CD4-positive, alpha-beta T cell (primary cell): Measurements from ENCODE around the gene OPCML. TPM values are rescaled to one million over a fixed set of nuclear protein-coding genes. Genes with fewer than 3 reads are reported as not detected.

Source experiments
- ATAC-seq: fragments of 200-7000 bp; cut with Tn5 transposase; one replicate; pipeline ENCODE4 v1.10.0; 2022; ENCODE audit warnings: mild to moderate bottlenecking; ENCODE audit not compliant: poor library complexity
- CTCF ChIA-PET: fragments of 350-600 bp; sonication (Branson Sonifier 250); formaldehyde crosslinking; loops from one replicate; lab custom pipeline; 2021; ENCODE audit warnings: antibody characterized with exemption, inconsistent platforms; lab: Charles Lee
- POLR2A ChIA-PET: fragments of 350-600 bp; sonication (Branson Sonifier 250); formaldehyde crosslinking; loops from one replicate; lab custom pipeline; 2021; ENCODE audit warnings: antibody characterized with exemption, inconsistent platforms; lab: Charles Lee
- DNase-seq, 14 experiments: peaks; one replicate each; pipeline ENCODE4 v3.0.0-alpha.2; 2013 to 2020; ENCODE audit warnings: mixed read lengths in 2 of 14
- H3K27ac ChIP-seq, 2 donors: one replicate each; pipeline versions ENCODE4 v1.5.1 to v1.7.0; 2013; ENCODE audit warnings: low read length in 2 of 2, low read depth in 1 of 2, mild to moderate bottlenecking in 1 of 2
- H3K27me3 ChIP-seq, 2 experiments: 1 replicate in 1 of 2; 2 replicates in 1 of 2; pipeline versions ENCODE4 v1.6.1 to v1.7.0; 2013; ENCODE audit warnings: low read length in 2 of 2, control low read depth in 1 of 2, mild to moderate bottlenecking in 1 of 2, moderate library complexity in 1 of 2; ENCODE audit not compliant: insufficient read depth in 2 of 2, control insufficient read depth in 1 of 2
- H3K36me3 ChIP-seq: one replicate; pipeline ENCODE4 v1.6.1; 2013; ENCODE audit warnings: low read length, control low read depth; ENCODE audit not compliant: insufficient read depth
- H3K4me1 ChIP-seq: one replicate; pipeline ENCODE4 v1.6.1; 2013; ENCODE audit warnings: low read length, control low read depth; ENCODE audit not compliant: insufficient read depth
- H3K4me3 ChIP-seq: one replicate; pipeline ENCODE4 v1.5.1; 2013; ENCODE audit warnings: mild to moderate bottlenecking, low read length, moderate library complexity
- H3K9me3 ChIP-seq, 2 experiments: 1 replicate in 1 of 2; 2 replicates in 1 of 2; pipeline versions ENCODE4 v1.6.1 to v1.7.0; 2013; ENCODE audit warnings: low read length in 2 of 2, mild to moderate bottlenecking in 2 of 2, control low read depth in 1 of 2, moderate library complexity in 1 of 2; ENCODE audit not compliant: control insufficient read depth in 1 of 2, insufficient read depth in 1 of 2
- H3K27ac Mint-ChIP-seq: one replicate; pipeline ENCODE4 v1.8.0; 2020; ENCODE audit warnings: mixed read lengths
- H3K27me3 Mint-ChIP-seq: one replicate; pipeline ENCODE4 v1.8.0; 2021; ENCODE audit warnings: mixed read lengths
- H3K36me3 Mint-ChIP-seq: one replicate; pipeline ENCODE4 v1.8.0; 2021; ENCODE audit warnings: low read depth, mixed read lengths
- H3K4me1 Mint-ChIP-seq: one replicate; pipeline ENCODE4 v1.8.0; 2021; ENCODE audit warnings: low read depth, mixed read lengths
- H3K4me3 Mint-ChIP-seq: one replicate; pipeline ENCODE4 v1.8.0; 2020; ENCODE audit warnings: mild to moderate bottlenecking, mixed read lengths
- H3K9me3 Mint-ChIP-seq: one replicate; pipeline ENCODE4 v1.8.0; 2020; ENCODE audit warnings: mixed read lengths
- CTCF ChIP-seq: fragments of 200-600 bp; IDR thresholded peaks from one replicate; pipeline ENCODE4 v1.8.0; 2022; ENCODE audit warnings: antibody characterized with exemption, mild to moderate bottlenecking
- intact Hi-C, 2 experiments: fragments of 100-400 bp; cut with DNase I in 1 of 2; cut with micrococcal nuclease in 1 of 2; formaldehyde crosslinking; loops; one replicate each; pipeline versions ENCODE4 v1.15.1 to v1.9.0; 2023 to 2025; cut with DNase I, micrococcal nuclease
- total RNA-seq, 174 experiments: library from RNA in 2 of 174; stranded (reverse) in 2 of 174; gene quantifications; one replicate each; pipeline ENCODE4 v1.2.3 and lab custom pipeline; 2021 to 2026

The OPCML gene
- total RNA-seq, 2 experiments from 2014 or later = not detected

GRCh38 chr11:132623511-132623910 is 908.8 kb downstream of the OPCML start:
- Mint-ChIP-seq H3K36me3 (no peaks in the 10 kb centered on the region), H3K27me3 (no peaks in the 10 kb centered on the region), H3K4me1 (no peaks in the 10 kb centered on the region), H3K27ac (no peak overlapping the region), H3K9me3 (no peaks in the 10 kb centered on the region), H3K4me3 (no peak overlapping the region)
- H3K4me3 ChIP-seq = no peak overlapping the region
- H3K9me3 ChIP-seq = peaks cover 0 to 3% of the 10 kb centered on the region in 2 experiments
- no peaks in the 10 kb centered on the region for H3K27me3 ChIP-seq
- TF ChIP-seq CTCF = no peak
- H3K36me3 ChIP-seq = no peaks in the 10 kb centered on the region
- CTCF ChIA-PET = interaction anchor here (0.6 kb wide), 1 partner anchor 8 kb away, joined by 4 read pairs; no protein-coding TSS in a partner anchor
- POLR2A ChIA-PET = no interaction called here
- no peak overlapping the region for H3K27ac ChIP-seq
- no peaks in the 10 kb centered on the region for H3K4me1 ChIP-seq
- ATAC-seq (no peak), DNase-seq (no peak)
- intact Hi-C loops = no loop called here

DNA sequence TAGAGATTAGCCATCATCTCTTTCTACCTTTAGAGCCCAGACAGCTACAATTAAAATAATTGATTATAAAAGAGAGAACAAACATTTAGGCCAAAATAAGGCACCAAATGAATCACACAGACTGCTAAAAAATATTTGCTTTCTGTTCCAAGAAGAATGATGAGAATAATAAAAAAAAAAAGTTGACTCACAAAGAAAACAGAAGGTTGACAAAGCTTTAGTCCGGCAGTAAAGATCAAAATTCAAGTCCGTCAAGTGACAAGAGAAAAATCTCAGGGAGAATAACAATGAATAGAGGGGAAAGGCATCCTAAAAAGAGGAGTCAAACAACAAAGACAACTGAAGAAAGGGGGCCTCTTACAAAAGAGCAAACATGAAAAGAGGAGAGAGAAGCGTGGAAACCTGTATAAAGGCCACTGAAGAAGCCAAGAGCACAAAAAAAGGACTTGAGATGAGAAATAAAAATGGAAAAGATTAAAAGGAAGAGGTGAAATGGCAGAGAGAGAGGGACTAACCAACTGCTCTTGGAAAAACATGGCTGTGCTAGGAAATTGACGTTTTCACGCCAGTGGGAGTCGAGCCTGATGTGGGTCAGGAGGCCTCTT is 910.2 kb downstream of the OPCML start:
- Histone ChIP-seq H3K4me3 (no peak overlapping the region), H3K36me3 (no peaks in the 10 kb centered on the region), H3K27ac (no peak overlapping the region), H3K9me3 (peaks cover 0 to 3% of the 10 kb centered on the region in 2 experiments), H3K4me1 (no peaks in the 10 kb centered on the region), H3K27me3 (no peaks in the 10 kb centered on the region)
- ATAC-seq (no peak), DNase-seq (no peak)
- H3K36me3 Mint-ChIP-seq = no peaks in the 10 kb centered on the region
- H3K9me3 Mint-ChIP-seq = no peaks in the 10 kb centered on the region
- no peak overlapping the region for H3K4me3 Mint-ChIP-seq
- ChIA-PET POLR2A (no interaction called here), CTCF (no interaction called here)
- intact Hi-C loops = no loop called here
- no peak for TF ChIP-seq CTCF
- H3K27ac Mint-ChIP-seq = no peak overlapping the region
- H3K27me3 Mint-ChIP-seq = no peaks in the 10 kb centered on the region
- H3K4me1 Mint-ChIP-seq = no peaks in the 10 kb centered on the region

DNA sequence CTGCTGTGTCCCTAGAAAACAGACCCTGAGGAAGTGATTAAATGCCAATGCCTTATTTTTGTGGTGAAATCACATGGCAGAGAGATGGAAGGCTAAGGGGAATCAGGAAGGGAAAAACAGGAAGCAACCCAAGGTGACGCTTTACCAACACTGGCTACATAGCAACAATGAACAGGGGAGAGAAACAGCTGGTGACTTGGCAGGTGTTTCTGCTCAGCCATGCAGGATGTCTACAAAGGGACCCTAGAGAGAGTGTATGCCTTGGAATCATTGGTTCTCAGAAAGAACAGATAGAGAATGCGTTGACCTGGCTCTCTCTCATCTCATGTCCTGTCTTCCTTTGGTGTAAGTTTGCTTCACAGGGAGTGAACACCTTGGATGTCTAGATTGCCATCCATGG is 911.9 kb downstream of the OPCML start:
- Histone ChIP-seq H3K4me1 (no peaks in the 10 kb centered on the region), H3K36me3 (no peaks in the 10 kb centered on the region), H3K4me3 (no peak overlapping the region), H3K27me3 (no peaks in the 10 kb centered on the region), H3K9me3 (peaks cover 0 to 3% of the 10 kb centered on the region in 2 experiments), H3K27ac (no peak overlapping the region)
- Mint-ChIP-seq H3K9me3 (no peaks in the 10 kb centered on the region), H3K27me3 (no peaks in the 10 kb centered on the region), H3K36me3 (no peaks in the 10 kb centered on the region), H3K27ac (no peak overlapping the region), H3K4me1 (no peaks in the 10 kb centered on the region), H3K4me3 (no peak overlapping the region)
- ChIA-PET POLR2A (no interaction called here), CTCF (no interaction called here)
- intact Hi-C loops = no loop called here
- no peak for TF ChIP-seq CTCF
- no peak for ATAC-seq
- no peak for DNase-seq
